Ovary (tissue), 9 donors: ENCODE measurements around the gene NR4A1. TPM values are rescaled to one million over a fixed set of nuclear protein-coding genes. Genes with fewer than 3 reads are reported as not detected.

Source experiments
- DNase-seq, 5 donors: peaks; one replicate each; pipeline ENCODE4 v3.0.0-alpha.2; 2019 to 2020
- H3K27ac ChIP-seq, 2 donors: fragments of 200-600 bp; one replicate each; pipeline versions ENCODE4 v1.5.1 to v1.8.0; 2019 to 2022
- H3K27me3 ChIP-seq: fragments of 200-600 bp; one replicate; pipeline ENCODE4 v1.8.0; 2022
- H3K36me3 ChIP-seq: fragments of 200-600 bp; sonication (generic); one replicate; pipeline ENCODE4 v1.5.1; 2019
- H3K4me1 ChIP-seq: one replicate; pipeline ENCODE4 v1.8.1; 2013; ENCODE audit warnings: mild to moderate bottlenecking, moderate library complexity; ENCODE audit not compliant: insufficient read depth
- H3K4me3 ChIP-seq: fragments of 200-600 bp; sonication (generic); one replicate; pipeline ENCODE4 v1.5.1; 2017
- H3K9me3 ChIP-seq, 2 donors: fragments of 200-600 bp in 1 of 2; sonication (generic) in 1 of 2; one replicate each; pipeline versions ENCODE4 v1.5.1 to v1.8.1; 2013 to 2019; ENCODE audit warnings: mild to moderate bottlenecking in 1 of 2, moderate library complexity in 1 of 2
- CTCF ChIP-seq, 3 donors: fragments of 450-650 bp in 2 of 3; fragments of 200-600 bp in 1 of 3; IDR thresholded peaks; one replicate each; pipeline versions ENCODE4 v1.5.1 to v1.8.0; 2016 to 2022; ENCODE audit warnings: antibody characterized with exemption in 3 of 3, mild to moderate bottlenecking in 1 of 3
- EP300 ChIP-seq: sonication (generic); formaldehyde crosslinking; IDR thresholded peaks from one replicate; pipeline ENCODE4 v1.6.1; 2017; ENCODE audit warnings: antibody characterized with exemption
- POLR2A ChIP-seq: fragments of 450-650 bp; IDR thresholded peaks from one replicate; pipeline ENCODE4 v1.6.1; 2017; ENCODE audit warnings: antibody characterized with exemption, mild to moderate bottlenecking, moderate library complexity
- WGBS, 3 donors: extraction: QIAGEN DNeasy Blood & Tissue Kit in 1 of 3; methylation state at CpG; one replicate each; pipeline versions ENCODE4 v1.1.5 to v1.1.7; 2013 to 2017; 5-methylcytosine and 5-hydroxymethylcytosine counted together
- intact Hi-C, 4 donors: fragments of 100-400 bp; cut with DNase I; formaldehyde crosslinking; loops; one replicate each; pipeline versions ENCODE4 v1.11.0 to v1.15.1; 2022 to 2023
- polyA plus RNA-seq, 2 donors: library from polyadenylated mRNA; stranded (reverse); fragments of 200-250 nt in 1 of 2; fragments of 350-450 nt in 1 of 2; fragmentation: Illumina TruSeq in 1 of 2; extraction: RNeasy Lipid Tissue Mini Kit (QIAGEN cat#74804) in 1 of 2; gene quantifications; one replicate each; pipeline ENCODE4 v1.2.3, GENCODE V29; 2013 to 2014
- total RNA-seq, 7 donors: library from RNA; depleted of rRNA in 2 of 7; stranded (reverse); fragments of >200 nt in 2 of 7; fragmentation: NEBNext Ultra II Directional in 3 of 7; extraction: Animal tissue kit (Norgen Biotek cat#: 25700) in 3 of 7; gene quantifications; one replicate each; pipeline versions ENCODE4 v1.1.0 to v1.2.4, GENCODE V29; 2016 to 2023
- donor health status: DM: no; HTN: no; CAD: no; lungs with moderate emphysema.
- donor health status: DM: no; HTN: no; CAD: no.
- donor health status: Bipolar disorder and iron deficiency.
- donor health status: DM: yes; HTN: yes; CAD: no.
- donor health status: DM: no; HTN: no; CAD: no.
- donor health status: DM: yes; HTN: yes; CAD: no.

Gene NR4A1
- total and polyA plus RNA-seq, 9 donors = 41.7 to 1,603 (median 246) TPM

GRCh38 chr12:52079576-52080402, 28.5 kb downstream of the NR4A1 start, which contains the start of gene SMIM41:
SMIM41 (plus strand) TSS chr12:52079704; CDS start chr12:52079780, 76 bp downstream.
- intact Hi-C loops = loop anchor here in 1 of 4 donors (5.0 kb wide), 1 partner anchor 72 kb away; the partner anchor contains the start of gene TAMALIN
- no peaks in the 10 kb centered on the region for H3K9me3 ChIP-seq
- peak; percentile 34 to 73 (median 64) for DNase-seq
- H3K27me3 ChIP-seq = no peaks in the 10 kb centered on the region
- H3K4me1 ChIP-seq = peaks cover 19% of the 10 kb centered on the region
- peak within 1 kb of the TSS; percentile 87 to 88 for H3K27ac ChIP-seq
- no peak for TF ChIP-seq EP300
- TF ChIP-seq CTCF (IDR thresholded peaks at IDR 0.05) = no peak
- TF ChIP-seq POLR2A = no peak
- 23 to 72% (median 26%) methylated on average over 47 to 87 of the region's 87 CpGs for WGBS, 3 donors
- H3K4me3 ChIP-seq = peak within 1 kb of the TSS; percentile 17
- H3K36me3 ChIP-seq = no peaks in the 10 kb centered on the region

- no peak overlapping the region for H3K4me3 ChIP-seq
- TF ChIP-seq EP300 (no peak), POLR2A (no peak), CTCF (IDR thresholded peaks at IDR 0.05) (no peak)
- H3K9me3 ChIP-seq = no peaks in the 10 kb centered on the region
- H3K4me1 ChIP-seq = peaks cover 19% of the 10 kb centered on the region
- peak overlapping the region; percentile 87 to 88 for H3K27ac ChIP-seq
- WGBS, 3 donors = 27 to 40% (median 29%) methylated on average over 10 of the region's 10 CpGs
- H3K36me3 ChIP-seq = no peaks in the 10 kb centered on the region
- intact Hi-C loops = loop anchor here in 1 of 4 donors (5.0 kb wide), 1 partner anchor 73 kb away; the partner anchor contains the start of gene TAMALIN
- peak in 4 of 5 donors; percentile 50 to 66 (median 60) for DNase-seq
- no peaks in the 10 kb centered on the region for H3K27me3 ChIP-seq
Observed at GRCh38 chr12:52080403-52081251, 29.4 kb downstream of the NR4A1 start.

- Histone ChIP-seq H3K27ac (peak overlapping the region; percentile 87 to 88), H3K9me3 (no peaks in the 10 kb centered on the region), H3K27me3 (no peaks in the 10 kb centered on the region), H3K36me3 (no peaks in the 10 kb centered on the region), H3K4me3 (no peak overlapping the region), H3K4me1 (peaks cover 19% of the 10 kb centered on the region)
- intact Hi-C loops = loop anchor here in 1 of 4 donors (5.0 kb wide), 1 partner anchor 74 kb away; the partner anchor contains the start of gene TAMALIN
- TF ChIP-seq CTCF (IDR thresholded peaks at IDR 0.05) = no peak
- no peak for TF ChIP-seq POLR2A
- TF ChIP-seq EP300 = no peak
- peak; percentile 58 to 68 (median 64) for DNase-seq
- 15 to 29% (median 24%) methylated on average over 8 to 9 of the region's 9 CpGs for WGBS, 3 donors
Observed at GRCh38 chr12:52081263-52081733, 30.1 kb downstream of the NR4A1 start.
